ENCODE results near the gene APOA1. TPM values are rescaled to one million over a fixed set of nuclear protein-coding genes. Genes with fewer than 3 reads are reported as not detected.

APOA1 gene
- total RNA-seq, 2 experiments from 2014 or later = 0.47 to 0.77 TPM

- Histone ChIP-seq H3K27me3 (ENCODE audit: control insufficient read depth in 1 of 2, insufficient read depth in 2 of 2, low read length in 2 of 2) (no peaks in the 10 kb centered on the region), H3K27ac (ENCODE audit: low read depth in 1 of 2, low read length in 2 of 2) (no peak overlapping the region), H3K4me3 (ENCODE audit: low read length) (no peak overlapping the region), H3K9me3 (ENCODE audit: control insufficient read depth in 1 of 2, insufficient read depth in 1 of 2, low read length in 2 of 2) (no peaks in the 10 kb centered on the region), H3K4me1 (ENCODE audit: insufficient read depth, low read length) (no peaks in the 10 kb centered on the region), H3K36me3 (ENCODE audit: insufficient read depth, low read length) (peaks cover 43% of the 10 kb centered on the region)
- no peak overlapping the region for H3K4me3 Mint-ChIP-seq
- POLR2A ChIA-PET = interaction anchor here (0.7 kb wide), 1 partner anchor 9 kb away, joined by 3 read pairs; no protein-coding TSS in a partner anchor
- no peak for TF ChIP-seq CTCF (IDR thresholded peaks at IDR 0.05)
- CTCF ChIA-PET = interaction anchor here (1.1 kb wide), 1 partner anchor 52 kb away, joined by 3 read pairs; the partner anchor contains the start of gene APOA5
- no peaks in the 10 kb centered on the region for H3K27me3 Mint-ChIP-seq
- no peaks in the 10 kb centered on the region for H3K9me3 Mint-ChIP-seq
- no peak for DNase-seq
- no peak for ATAC-seq (ENCODE audit: poor library complexity)
- no peaks in the 10 kb centered on the region for H3K4me1 Mint-ChIP-seq (ENCODE audit: low read depth)
- H3K36me3 Mint-ChIP-seq (ENCODE audit: low read depth) = peaks cover 47% of the 10 kb centered on the region
- intact Hi-C loops (cut with DNase I, micrococcal nuclease) = no loop called here
- no peak overlapping the region for H3K27ac Mint-ChIP-seq
These were observed 6.2 kb upstream of the APOA1 start for GRCh38 chr11:116843661-116844060.

DNA sequence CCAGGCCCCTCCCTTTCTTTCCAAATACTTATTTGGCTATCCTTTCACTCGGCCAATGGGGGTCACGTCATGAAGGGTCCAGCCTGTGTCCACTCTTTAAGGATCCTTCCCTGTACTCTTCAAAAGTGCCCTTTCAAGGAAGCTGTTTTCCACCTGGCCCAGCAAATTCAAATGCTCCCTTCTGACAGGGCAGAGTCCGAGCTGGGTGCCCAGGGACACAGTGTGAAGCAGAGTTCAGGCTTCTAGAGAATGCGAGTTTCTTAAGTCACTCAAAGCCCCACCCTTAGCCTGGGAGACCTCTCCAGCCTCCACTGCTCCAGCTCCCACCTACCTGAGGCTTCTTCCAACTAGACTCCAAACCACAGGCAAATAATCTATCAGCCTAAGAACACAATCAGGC lies 5.5 kb upstream of the APOA1 start:
- ChIA-PET POLR2A (no interaction called here), CTCF (no interaction called here)
- no peak overlapping the region for H3K4me3 ChIP-seq (ENCODE audit: low read length)
- no peaks in the 10 kb centered on the region for H3K4me1 ChIP-seq (ENCODE audit: insufficient read depth, low read length)
- no peak for TF ChIP-seq CTCF (IDR thresholded peaks at IDR 0.05)
- Mint-ChIP-seq H3K9me3 (no peaks in the 10 kb centered on the region), H3K27ac (no peak overlapping the region), H3K4me3 (no peak overlapping the region), H3K36me3 (ENCODE audit: low read depth) (peaks cover 46% of the 10 kb centered on the region), H3K4me1 (ENCODE audit: low read depth) (no peaks in the 10 kb centered on the region), H3K27me3 (no peaks in the 10 kb centered on the region)
- H3K27ac ChIP-seq (ENCODE audit: low read depth in 1 of 2, low read length in 2 of 2) = no peak overlapping the region
- intact Hi-C loops (cut with DNase I, micrococcal nuclease) = no loop called here
- ATAC-seq (ENCODE audit: poor library complexity) (no peak), DNase-seq (no peak)
- H3K27me3 ChIP-seq (ENCODE audit: control insufficient read depth in 1 of 2, insufficient read depth in 2 of 2, low read length in 2 of 2) = no peaks in the 10 kb centered on the region
- H3K9me3 ChIP-seq (ENCODE audit: control insufficient read depth in 1 of 2, insufficient read depth in 1 of 2, low read length in 2 of 2) = no peaks in the 10 kb centered on the region
- peaks cover 38% of the 10 kb centered on the region for H3K36me3 ChIP-seq (ENCODE audit: insufficient read depth, low read length)

DNA sequence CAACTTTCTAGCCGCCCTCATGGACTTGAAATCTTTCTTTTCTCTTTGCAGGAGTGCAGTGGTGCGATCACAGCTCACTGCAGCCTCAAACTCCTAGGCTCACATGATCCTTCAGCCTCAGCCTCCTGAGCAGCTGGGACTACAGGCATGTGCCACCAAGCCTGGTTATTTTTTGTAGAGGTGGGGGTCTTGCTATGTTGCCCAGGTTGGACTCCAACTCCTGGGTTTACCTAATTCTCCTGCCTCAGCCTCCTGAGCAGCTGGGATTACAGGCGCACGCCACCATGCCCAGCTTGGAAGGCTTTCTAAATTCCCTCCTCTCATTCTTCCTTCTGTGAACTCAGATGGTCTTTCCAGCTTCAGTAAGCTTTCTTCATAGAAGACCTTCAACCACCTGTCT lies 4.7 kb upstream of the APOA1 start:
- H3K27me3 Mint-ChIP-seq = no peaks in the 10 kb centered on the region
- no peaks in the 10 kb centered on the region for H3K9me3 Mint-ChIP-seq
- no peaks in the 10 kb centered on the region for H3K4me1 Mint-ChIP-seq (ENCODE audit: low read depth)
- H3K27me3 ChIP-seq (ENCODE audit: control insufficient read depth in 1 of 2, insufficient read depth in 2 of 2, low read length in 2 of 2) = no peaks in the 10 kb centered on the region
- peak overlapping the region; percentile 23 for H3K4me3 Mint-ChIP-seq
- no peak overlapping the region for H3K27ac ChIP-seq (ENCODE audit: low read depth in 1 of 2, low read length in 2 of 2)
- H3K36me3 ChIP-seq (ENCODE audit: insufficient read depth, low read length) = peaks cover 30% of the 10 kb centered on the region
- no peaks in the 10 kb centered on the region for H3K9me3 ChIP-seq (ENCODE audit: control insufficient read depth in 1 of 2, insufficient read depth in 1 of 2, low read length in 2 of 2)
- ATAC-seq (ENCODE audit: poor library complexity) (no peak), DNase-seq (no peak)
- no peaks in the 10 kb centered on the region for H3K4me1 ChIP-seq (ENCODE audit: insufficient read depth, low read length)
- CTCF ChIA-PET = interaction anchor here (1.7 kb wide), 1 partner anchor 264 kb away, joined by 3 read pairs; no protein-coding TSS in a partner anchor
- TF ChIP-seq CTCF (IDR thresholded peaks at IDR 0.05) = no peak
- intact Hi-C loops (cut with DNase I, micrococcal nuclease) = no loop called here
- POLR2A ChIA-PET = no interaction called here
- H3K27ac Mint-ChIP-seq = no peak overlapping the region
- peaks cover 38% of the 10 kb centered on the region for H3K36me3 Mint-ChIP-seq (ENCODE audit: low read depth)
- H3K4me3 ChIP-seq (ENCODE audit: low read length) = no peak overlapping the region

Data from CD4-positive, alpha-beta T cell (primary cell).